ENCODE data around the gene GALNT15. TPM values are rescaled to one million over a fixed set of nuclear protein-coding genes. Genes with fewer than 3 reads are reported as not detected.

GALNT15 gene
- total and polyA plus RNA-seq, 12 donors = 2.9 to 22.8 (median 12.8) TPM

DNA sequence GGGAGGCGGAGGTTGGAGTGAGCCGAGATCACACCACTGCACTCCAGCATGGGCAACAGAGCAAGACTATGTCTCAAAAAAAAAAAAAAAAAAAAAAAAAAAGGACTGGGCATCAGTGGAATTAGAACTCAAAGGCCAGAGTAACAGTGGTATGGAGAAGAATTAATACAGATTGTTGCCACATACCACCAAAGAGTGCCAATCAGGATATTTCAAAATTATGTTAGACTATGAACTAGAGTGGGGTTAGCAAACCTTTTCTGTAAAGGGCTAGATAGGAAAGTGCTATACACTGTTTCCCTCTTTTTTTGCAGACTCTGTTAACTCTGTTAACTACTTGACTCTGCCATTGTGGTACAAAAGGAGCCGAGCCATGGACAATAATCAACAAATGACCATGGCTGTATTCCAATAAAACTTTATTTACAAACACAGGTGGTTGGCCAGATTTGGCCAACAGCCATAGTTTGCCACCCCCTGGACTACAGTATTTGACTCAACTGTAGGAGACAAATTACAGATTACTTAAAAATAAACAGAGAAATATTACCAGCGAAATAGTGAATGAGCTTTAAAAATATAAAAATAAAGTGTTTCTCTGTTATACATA lies 61.7 kb downstream of the GALNT15 start:
- TF ChIP-seq POLR2A (IDR thresholded peaks at IDR 0.05) = no peak
- intact Hi-C loops (cut with DNase I) = no loop called here

GRCh38 chr3:16236856-16237393 lies 62.4 kb downstream of the GALNT15 start:
- TF ChIP-seq, protein P1, sequence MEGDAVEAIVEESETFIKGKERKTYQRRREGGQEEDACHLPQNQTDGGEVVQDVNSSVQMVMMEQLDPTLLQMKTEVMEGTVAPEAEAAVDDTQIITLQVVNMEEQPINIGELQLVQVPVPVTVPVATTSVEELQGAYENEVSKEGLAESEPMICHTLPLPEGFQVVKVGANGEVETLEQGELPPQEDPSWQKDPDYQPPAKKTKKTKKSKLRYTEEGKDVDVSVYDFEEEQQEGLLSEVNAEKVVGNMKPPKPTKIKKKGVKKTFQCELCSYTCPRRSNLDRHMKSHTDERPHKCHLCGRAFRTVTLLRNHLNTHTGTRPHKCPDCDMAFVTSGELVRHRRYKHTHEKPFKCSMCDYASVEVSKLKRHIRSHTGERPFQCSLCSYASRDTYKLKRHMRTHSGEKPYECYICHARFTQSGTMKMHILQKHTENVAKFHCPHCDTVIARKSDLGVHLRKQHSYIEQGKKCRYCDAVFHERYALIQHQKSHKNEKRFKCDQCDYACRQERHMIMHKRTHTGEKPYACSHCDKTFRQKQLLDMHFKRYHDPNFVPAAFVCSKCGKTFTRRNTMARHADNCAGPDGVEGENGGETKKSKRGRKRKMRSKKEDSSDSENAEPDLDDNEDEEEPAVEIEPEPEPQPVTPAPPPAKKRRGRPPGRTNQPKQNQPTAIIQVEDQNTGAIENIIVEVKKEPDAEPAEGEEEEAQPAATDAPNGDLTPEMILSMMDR (IDR thresholded peaks at IDR 0.05) = no peak
- no peak for TF ChIP-seq POLR2A (IDR thresholded peaks at IDR 0.05)
- H3K4me3 ChIP-seq = no peak overlapping the region
- no peaks in the 10 kb centered on the region for H3K9me3 ChIP-seq (replicated peaks in 1 of 3)
- peaks cover 0 to 19% of the 10 kb centered on the region in 2 donors for H3K4me1 ChIP-seq (replicated peaks in 1 of 2)
- intact Hi-C loops (cut with DNase I) = no loop called here
- no peaks in the 10 kb centered on the region for H3K27me3 ChIP-seq
- no peak for DNase-seq
- H3K36me3 ChIP-seq (replicated peaks in 1 of 2) = no peaks in the 10 kb centered on the region
- WGBS, 4 donors = 54 to 91% (median 69%) methylated on average over 3 of the region's 3 CpGs
- no peak overlapping the region for H3K27ac ChIP-seq

More for the DNA sequence above, 61.7 kb downstream of the GALNT15 start:
- no peak for DNase-seq
- Histone ChIP-seq H3K27me3 (no peaks in the 10 kb centered on the region), H3K27ac (no peak overlapping the region), H3K9me3 (replicated peaks in 1 of 3) (no peaks in the 10 kb centered on the region), H3K36me3 (replicated peaks in 1 of 2) (no peaks in the 10 kb centered on the region), H3K4me1 (replicated peaks in 1 of 2) (peaks cover 0 to 19% of the 10 kb centered on the region in 2 donors), H3K4me3 (no peak overlapping the region)
- WGBS, 4 donors = 91 to 95% (median 93%) methylated on average over 4 of the region's 4 CpGs

DNA sequence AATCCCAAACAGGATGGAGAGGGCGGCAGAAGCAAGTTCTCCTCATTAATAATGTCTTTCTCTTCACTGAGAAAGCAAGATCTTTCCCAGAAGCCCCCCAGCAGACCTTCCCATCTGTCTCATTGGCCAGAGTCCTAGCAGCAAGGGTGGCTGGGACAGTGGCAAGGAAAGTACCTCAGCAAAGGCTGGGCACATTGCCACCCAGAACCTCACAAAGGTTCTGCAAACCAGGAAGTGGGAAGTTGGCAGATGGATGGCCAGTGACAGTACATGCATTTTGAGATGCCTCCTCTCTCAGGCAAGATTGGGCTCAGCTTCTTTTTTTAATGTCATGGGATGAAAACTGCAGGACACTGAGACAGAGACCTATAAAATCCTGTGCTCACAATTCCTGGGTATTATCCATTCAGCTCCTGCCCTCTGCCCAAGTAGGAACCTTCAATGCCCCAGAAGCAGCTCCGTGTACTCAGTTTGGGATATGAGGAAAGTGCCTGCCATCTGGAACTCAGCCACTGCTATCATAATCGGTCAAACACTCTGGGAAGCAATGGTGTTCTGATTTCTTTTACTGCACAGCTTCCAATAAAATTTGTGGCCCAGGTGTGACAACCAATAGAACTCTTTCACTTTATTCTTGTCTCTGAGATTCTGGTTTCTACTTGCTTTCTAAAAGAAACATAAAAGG lies 64.7 kb downstream of the GALNT15 start:
- 52 to 74% (median 55%) methylated on average over 3 of the region's 3 CpGs for WGBS, 4 donors
- H3K36me3 ChIP-seq (replicated peaks in 1 of 2) = no peaks in the 10 kb centered on the region
- no peaks in the 10 kb centered on the region for H3K9me3 ChIP-seq (replicated peaks in 1 of 3)
- peak in 5 of 7 donors; percentile 39 to 63 (median 47) for DNase-seq
- no peak for TF ChIP-seq POLR2A (IDR thresholded peaks at IDR 0.05)
- no peak overlapping the region for H3K4me3 ChIP-seq
- H3K27ac ChIP-seq = peak overlapping the region; percentile 51 to 80 (median 73)
- intact Hi-C loops (cut with DNase I) = no loop called here
- peaks cover 0 to 26% of the 10 kb centered on the region in 2 donors for H3K4me1 ChIP-seq (replicated peaks in 1 of 2)
- H3K27me3 ChIP-seq = no peaks in the 10 kb centered on the region

GRCh38 chr3:16239780-16240179 lies 65.3 kb downstream of the GALNT15 start:
- H3K27me3 ChIP-seq = no peaks in the 10 kb centered on the region
- H3K4me3 ChIP-seq = no peak overlapping the region
- peak overlapping the region; percentile 51 to 80 (median 73) for H3K27ac ChIP-seq
- WGBS, 4 donors = 71 to 82% (median 77%) methylated on average over 4 of the region's 4 CpGs
- no peak for DNase-seq
- TF ChIP-seq, protein P1 (IDR thresholded peaks at IDR 0.05) = no peak
- TF ChIP-seq POLR2A (IDR thresholded peaks at IDR 0.05) = no peak
- H3K4me1 ChIP-seq (replicated peaks in 1 of 2) = peaks cover 0 to 31% of the 10 kb centered on the region in 2 donors
- intact Hi-C loops (cut with DNase I) = loop anchor here in 1 of 2 donors (5.0 to 10.0 kb wide), 2 partner anchors 427 to 605 kb away; no protein-coding TSS in a partner anchor
- no peaks in the 10 kb centered on the region for H3K36me3 ChIP-seq (replicated peaks in 1 of 2)
- no peaks in the 10 kb centered on the region for H3K9me3 ChIP-seq (replicated peaks in 1 of 3)
